Spleen (tissue), 11 donors: ENCODE measurements around the gene FOXC1. TPM values are rescaled to one million over a fixed set of nuclear protein-coding genes. Genes with fewer than 3 reads are reported as not detected.

Experiments
- DNase-seq: peaks from one replicate; pipeline ENCODE4 v3.0.0-alpha.2; 2020
- H3K27ac ChIP-seq, 8 donors: fragments of 200-600 bp; sonication (generic) in 7 of 8; 1 replicate in 4 of 8; 2 replicates in 4 of 8; pipeline versions ENCODE4 v1.5.0 to v1.8.0; 2016 to 2021; ENCODE audit warnings: inconsistent platforms in 4 of 8, mild to moderate bottlenecking in 4 of 8, moderate library complexity in 1 of 8
- H3K27me3 ChIP-seq, 7 donors: fragments of 200-600 bp; sonication (generic) in 6 of 7; replicated peaks in 1 of 7; 1 replicate in 4 of 7; 2 replicates in 3 of 7; pipeline versions ENCODE4 v1.5.0 to v1.8.0; 2016 to 2021; ENCODE audit warnings: inconsistent platforms in 3 of 7, mild to moderate bottlenecking in 1 of 7
- H3K36me3 ChIP-seq, 6 donors: fragments of 200-600 bp; sonication (generic) in 5 of 6; 1 replicate in 4 of 6; 2 replicates in 2 of 6; pipeline versions ENCODE4 v1.5.0 to v1.8.0; 2016 to 2021; ENCODE audit warnings: inconsistent platforms in 2 of 6
- H3K4me1 ChIP-seq, 6 donors: fragments of 200-600 bp; sonication (generic) in 5 of 6; 1 replicate in 3 of 6; 2 replicates in 3 of 6; pipeline versions ENCODE4 v1.5.0 to v1.8.0; 2016 to 2021; ENCODE audit warnings: inconsistent platforms in 3 of 6
- H3K4me3 ChIP-seq, 8 donors: fragments of 200-600 bp; sonication (generic) in 7 of 8; 1 replicate in 4 of 8; 2 replicates in 4 of 8; pipeline versions ENCODE4 v1.5.0 to v1.8.0; 2016 to 2021; ENCODE audit warnings: inconsistent platforms in 4 of 8, mild to moderate bottlenecking in 4 of 8, moderate library complexity in 2 of 8
- H3K9me3 ChIP-seq, 8 donors: fragments of 200-600 bp; sonication (generic) in 7 of 8; 1 replicate in 4 of 8; 2 replicates in 4 of 8; pipeline versions ENCODE4 v1.5.0 to v1.8.0; 2016 to 2021; ENCODE audit warnings: inconsistent platforms in 4 of 8
- POLR2A ChIP-seq, 3 donors: fragments of 450-650 bp; IDR thresholded peaks; one replicate each; pipeline ENCODE4 v1.5.1; 2017; ENCODE audit warnings: antibody characterized with exemption in 3 of 3, mild to moderate bottlenecking in 1 of 3
- POLR2AphosphoS5 ChIP-seq, 3 donors: sonication (generic); formaldehyde crosslinking; IDR thresholded peaks; one replicate each; pipeline ENCODE4 v1.5.1; 2017; ENCODE audit warnings: antibody characterized with exemption in 3 of 3
- WGBS, 5 donors: extraction: QIAGEN DNeasy Blood & Tissue Kit in 3 of 5; methylation state at CpG; one replicate each; pipeline versions ENCODE4 v1.1.5 to v1.1.7; 2013 to 2018; 5-methylcytosine and 5-hydroxymethylcytosine counted together
- intact Hi-C: fragments of 100-400 bp; cut with DNase I; formaldehyde crosslinking; loops from one replicate; pipeline ENCODE4 v1.15.0; 2023; ENCODE audit warnings: low total_unique reads
- polyA plus RNA-seq, 3 donors: library from polyadenylated mRNA; stranded (reverse); fragments of 200-250 nt; gene quantifications; one replicate each; pipeline ENCODE4 v1.2.1, GENCODE V29; 2013
- total RNA-seq, 7 donors: library from RNA; depleted of rRNA in 3 of 7; stranded (reverse); fragments of >200 nt in 3 of 7; fragmentation: NEBNext Ultra II Directional in 4 of 7; extraction: Animal tissue kit (Norgen Biotek cat#: 25700) in 4 of 7; gene quantifications; one replicate each; pipeline versions ENCODE4 v1.1.0 to v1.2.1, GENCODE V29; 2016 to 2021
- TF ChIP-seq, protein P1 (sequence below), 11 experiments: fragments of 200-600 bp in 7 of 11; fragments of 450-650 bp in 4 of 11; sonication (generic) in 4 of 11; IDR thresholded peaks in 8 of 11; conservative IDR thresholded peaks in 3 of 11; 1 replicate in 7 of 11; 2 replicates in 4 of 11; pipeline versions ENCODE4 v1.4.0 to v1.8.0; 2016 to 2021; ENCODE audit warnings: antibody characterized with exemption in 11 of 11, inconsistent platforms in 4 of 11, mild to moderate bottlenecking in 1 of 11
- donor health status: healthy with polysubstance abuse.
- donor health status: DM: no; HTN: no; CAD: no; lungs with moderate emphysema.
- donor health status: DM: no; HTN: no; CAD: no.
- donor health status: Bipolar disorder and iron deficiency.
- donor health status: healthy.
- donor health status: DM: no; HTN: no; CAD: no.
- donor health status: DM: yes; HTN: yes; CAD: no.

The FOXC1 gene
- total and polyA plus RNA-seq, 10 donors = 0.20 to 1.1 (median 0.55) TPM

DNA sequence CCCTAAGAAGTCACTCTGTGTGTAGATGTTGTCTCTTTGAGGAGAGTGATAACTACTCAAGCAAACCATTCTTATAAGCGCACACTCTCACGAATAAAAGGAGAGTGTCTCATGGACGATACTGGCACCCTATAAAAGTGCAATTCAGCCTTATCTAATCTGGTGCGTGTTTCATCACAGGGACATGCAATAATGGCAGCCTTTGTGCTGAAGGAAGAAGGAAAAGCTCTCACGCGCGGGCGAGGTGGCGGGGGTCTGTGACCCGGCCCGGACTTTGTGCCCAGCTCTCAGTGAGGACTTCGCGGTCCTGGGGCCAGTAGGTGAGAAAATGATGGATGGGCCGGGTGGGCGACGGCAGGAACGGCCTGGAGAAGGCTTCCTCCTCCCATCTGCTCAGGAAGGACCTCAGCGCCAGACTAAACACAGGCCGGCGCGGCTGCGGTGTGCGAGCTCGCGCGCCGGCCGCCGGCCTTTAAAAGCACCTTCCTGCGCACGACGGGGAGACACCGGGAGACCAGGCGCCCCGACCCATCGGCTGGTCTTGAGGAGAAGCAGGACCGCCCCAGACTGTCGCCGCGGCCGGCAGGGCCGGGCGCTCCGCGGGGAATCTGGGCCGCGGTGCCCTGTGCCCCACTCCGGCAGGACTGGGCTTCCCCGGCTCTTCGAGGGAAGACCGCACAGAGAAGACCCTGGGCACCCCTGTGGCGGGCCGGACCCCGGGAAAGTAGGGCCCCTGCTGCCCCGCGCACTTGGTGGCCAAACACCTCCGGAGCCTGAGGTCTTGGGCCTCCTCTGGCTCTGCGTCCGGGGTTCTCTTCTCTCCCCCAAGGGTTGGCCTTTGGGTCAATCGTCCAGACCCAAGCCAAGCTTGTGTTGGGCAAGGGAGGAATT, 8.3 kb upstream of the FOXC1 start:
- H3K4me3 ChIP-seq = no peak overlapping the region
- peaks cover 14 to 36% (median 23%) of the 10 kb centered on the region in 6 donors for H3K4me1 ChIP-seq
- TF ChIP-seq POLR2A (IDR thresholded peaks at IDR 0.05) (no peak), POLR2AphosphoS5 (IDR thresholded peaks at IDR 0.05) (no peak)
- TF ChIP-seq, protein P1, sequence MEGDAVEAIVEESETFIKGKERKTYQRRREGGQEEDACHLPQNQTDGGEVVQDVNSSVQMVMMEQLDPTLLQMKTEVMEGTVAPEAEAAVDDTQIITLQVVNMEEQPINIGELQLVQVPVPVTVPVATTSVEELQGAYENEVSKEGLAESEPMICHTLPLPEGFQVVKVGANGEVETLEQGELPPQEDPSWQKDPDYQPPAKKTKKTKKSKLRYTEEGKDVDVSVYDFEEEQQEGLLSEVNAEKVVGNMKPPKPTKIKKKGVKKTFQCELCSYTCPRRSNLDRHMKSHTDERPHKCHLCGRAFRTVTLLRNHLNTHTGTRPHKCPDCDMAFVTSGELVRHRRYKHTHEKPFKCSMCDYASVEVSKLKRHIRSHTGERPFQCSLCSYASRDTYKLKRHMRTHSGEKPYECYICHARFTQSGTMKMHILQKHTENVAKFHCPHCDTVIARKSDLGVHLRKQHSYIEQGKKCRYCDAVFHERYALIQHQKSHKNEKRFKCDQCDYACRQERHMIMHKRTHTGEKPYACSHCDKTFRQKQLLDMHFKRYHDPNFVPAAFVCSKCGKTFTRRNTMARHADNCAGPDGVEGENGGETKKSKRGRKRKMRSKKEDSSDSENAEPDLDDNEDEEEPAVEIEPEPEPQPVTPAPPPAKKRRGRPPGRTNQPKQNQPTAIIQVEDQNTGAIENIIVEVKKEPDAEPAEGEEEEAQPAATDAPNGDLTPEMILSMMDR (IDR thresholded peaks at IDR 0.05 in 8 of 11, conservative IDR thresholded peaks at IDR 0.05 in 3 of 11) = no peak
- H3K36me3 ChIP-seq = no peaks in the 10 kb centered on the region
- H3K27me3 ChIP-seq = peaks cover 6 to 96% (median 62%) of the 10 kb centered on the region in 7 donors
- H3K27ac ChIP-seq = no peak overlapping the region
- intact Hi-C loops = loop anchor here (5.0 kb wide), 1 partner anchor 501 kb away; no protein-coding TSS in a partner anchor
- DNase-seq = peak; percentile 66
- 25 to 45% (median 27%) methylated on average over 26 to 60 of the region's 60 CpGs for whole genome bisulfite sequencing, 5 donors
- H3K9me3 ChIP-seq = no peaks in the 10 kb centered on the region

DNA sequence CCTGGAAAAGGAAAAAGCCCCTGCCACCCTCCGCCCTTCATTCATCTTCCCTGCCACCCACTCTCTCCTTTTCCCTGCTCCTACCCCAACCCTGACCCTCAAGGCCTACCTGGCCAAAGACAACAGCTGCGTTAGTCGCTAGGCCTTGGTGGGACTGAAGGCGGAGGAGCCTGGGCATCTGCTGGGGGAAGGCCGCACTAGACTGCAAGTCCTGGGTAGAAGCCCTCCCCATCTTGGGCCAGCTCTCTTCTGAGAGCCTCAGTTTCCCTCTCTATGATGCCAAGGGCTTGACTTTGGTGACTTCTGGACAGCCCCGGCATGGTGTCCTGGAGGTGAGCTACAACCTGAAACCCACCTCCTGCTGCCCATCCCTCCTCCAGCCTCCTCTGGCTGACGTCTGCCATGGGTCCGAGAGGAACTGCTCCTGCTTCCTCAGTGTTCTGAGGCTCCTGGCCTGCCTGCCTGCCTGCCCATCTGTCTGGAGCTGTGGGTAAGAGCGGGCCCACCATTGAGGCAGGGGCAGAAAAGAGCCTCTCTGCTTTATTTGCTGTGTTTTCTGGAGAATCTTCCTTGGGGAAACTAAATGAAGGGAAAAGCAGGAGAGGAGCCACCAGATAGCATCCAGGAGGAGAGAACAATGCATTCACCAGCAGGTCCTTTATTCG, 7.5 kb upstream of the FOXC1 start:
- Histone ChIP-seq H3K4me3 (no peak overlapping the region), H3K27ac (no peak overlapping the region), H3K4me1 (peaks cover 19 to 40% (median 26%) of the 10 kb centered on the region in 6 donors), H3K36me3 (no peaks in the 10 kb centered on the region), H3K9me3 (no peaks in the 10 kb centered on the region), H3K27me3 (peaks cover 10 to 99% (median 70%) of the 10 kb centered on the region in 7 donors)
- intact Hi-C loops = loop anchor here (5.0 kb wide), 1 partner anchor 500 kb away; no protein-coding TSS in a partner anchor
- DNase-seq = no peak
- 90 to 95% (median 94%) methylated on average over 10 of the region's 10 CpGs for WGBS, 5 donors
- TF ChIP-seq, protein P1 (IDR thresholded peaks at IDR 0.05 in 8 of 11, conservative IDR thresholded peaks at IDR 0.05 in 3 of 11) = no peak
- TF ChIP-seq POLR2AphosphoS5 (IDR thresholded peaks at IDR 0.05) = no peak
- TF ChIP-seq POLR2A (IDR thresholded peaks at IDR 0.05) = no peak

DNA sequence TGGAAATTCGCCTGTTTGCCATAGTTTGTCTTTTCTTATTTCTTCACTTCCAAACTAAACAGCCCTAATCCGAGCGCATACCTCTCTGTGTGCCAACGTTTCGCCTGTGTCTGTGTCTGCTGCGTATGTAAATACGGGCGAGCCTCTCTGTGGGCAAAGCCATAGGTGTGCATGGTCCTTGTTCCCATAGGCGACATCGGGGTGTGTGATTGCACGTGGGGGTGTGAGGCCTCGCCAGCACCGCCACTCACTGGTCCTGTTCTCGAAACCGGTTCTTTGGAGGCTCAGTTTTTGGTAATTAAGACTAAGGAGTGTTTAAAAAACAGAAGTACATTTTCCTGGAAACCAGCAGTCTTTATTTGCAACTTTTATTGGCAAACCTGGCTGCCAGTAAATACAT, 6.0 kb upstream of the FOXC1 start:
- Histone ChIP-seq H3K4me1 (peaks cover 19 to 56% (median 42%) of the 10 kb centered on the region in 6 donors), H3K27me3 (peaks cover 16 to 99% (median 84%) of the 10 kb centered on the region in 7 donors), H3K36me3 (no peaks in the 10 kb centered on the region), H3K4me3 (peak overlapping the region in 1 of 8 donors; percentile 55), H3K27ac (no peak overlapping the region), H3K9me3 (no peaks in the 10 kb centered on the region)
- 70 to 79% (median 72%) methylated on average over 15 of the region's 15 CpGs for WGBS, 5 donors
- intact Hi-C loops = loop anchor here (2.0 to 5.0 kb wide), 2 partner anchors 499 to 593 kb away; no protein-coding TSS in a partner anchor
- TF ChIP-seq, protein P1 (IDR thresholded peaks at IDR 0.05 in 8 of 11, conservative IDR thresholded peaks at IDR 0.05 in 3 of 11) = no peak
- TF ChIP-seq POLR2A (IDR thresholded peaks at IDR 0.05) (no peak), POLR2AphosphoS5 (IDR thresholded peaks at IDR 0.05) (no peak)
- DNase-seq = peak; percentile 43
